Stimulated activated CD8-positive, alpha-beta memory T cell treated with anti-CD3 and anti-CD28 coated beads, Interleukin-12 subunit alpha, Interleukin-12 subunit beta, amount 100 ng/mL, for 4 hours (primary cell): ENCODE measurements around the gene PHACTR1.

Experiments used
- DNase-seq: peaks from one replicate; pipeline ENCODE4 v3.0.0-alpha.2; 2020; ENCODE audit warnings: low read depth

Gene PHACTR1

DNA sequence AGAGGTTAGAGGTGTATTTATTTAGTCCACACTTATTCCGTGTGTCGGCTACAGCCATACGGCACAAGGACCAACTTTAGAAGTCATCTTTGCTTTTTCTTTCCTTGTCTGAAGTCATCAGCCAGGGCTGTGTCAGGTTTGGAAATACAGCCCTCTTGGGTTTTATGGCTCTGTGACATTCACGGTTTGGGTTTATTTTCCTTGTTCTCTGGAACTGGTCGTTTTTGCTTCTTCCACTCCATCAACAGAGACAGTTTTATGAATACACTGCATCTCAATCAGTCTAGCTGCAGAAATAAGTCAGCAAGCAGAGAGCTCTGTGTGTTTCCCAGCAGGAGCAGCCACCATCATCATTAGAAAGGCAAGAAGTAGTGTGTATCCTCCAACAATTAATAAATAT is 479.2 kb downstream of the PHACTR1 start:
- DNase-seq = no peak

DNA sequence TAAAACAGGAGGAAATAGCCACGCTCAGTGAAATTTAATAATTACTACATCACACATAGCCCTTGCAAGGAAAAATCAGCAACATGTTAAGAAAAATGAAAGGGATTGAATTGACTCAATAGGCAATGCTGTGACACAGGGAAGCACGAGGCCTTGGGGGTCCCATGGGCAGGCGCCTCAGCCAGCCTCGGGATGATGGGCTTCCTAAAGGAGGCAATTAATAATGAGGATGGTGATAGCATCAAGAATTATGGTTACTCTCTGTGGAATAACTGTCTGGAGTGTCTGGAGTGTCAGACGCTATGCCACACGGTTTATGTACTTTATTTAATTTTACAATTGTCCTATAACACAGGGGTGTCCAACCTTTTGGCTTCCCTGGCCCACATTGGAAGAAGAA is 481.6 kb downstream of the PHACTR1 start:
- DNase-seq = no peak

DNA sequence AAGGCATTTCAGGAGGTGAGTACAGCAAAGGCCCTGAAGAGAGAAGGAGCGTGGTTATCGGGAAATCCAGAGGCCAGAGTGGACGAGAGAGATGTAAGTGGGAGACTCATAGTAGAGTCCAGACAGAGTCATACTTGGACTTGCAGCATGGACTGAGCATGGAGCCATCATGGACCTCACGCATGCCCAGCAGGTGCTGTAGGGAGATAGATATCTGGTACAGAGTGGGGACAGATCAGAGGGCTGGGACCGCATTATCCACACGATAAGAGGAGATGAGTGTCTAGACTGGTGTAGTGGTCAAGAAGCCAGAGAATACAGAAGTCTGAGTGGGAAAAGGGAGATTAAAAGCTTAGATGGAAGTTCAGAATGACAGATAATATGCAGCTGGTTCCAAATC is 484.8 kb downstream of the PHACTR1 start:
- DNase-seq = no peak

DNA sequence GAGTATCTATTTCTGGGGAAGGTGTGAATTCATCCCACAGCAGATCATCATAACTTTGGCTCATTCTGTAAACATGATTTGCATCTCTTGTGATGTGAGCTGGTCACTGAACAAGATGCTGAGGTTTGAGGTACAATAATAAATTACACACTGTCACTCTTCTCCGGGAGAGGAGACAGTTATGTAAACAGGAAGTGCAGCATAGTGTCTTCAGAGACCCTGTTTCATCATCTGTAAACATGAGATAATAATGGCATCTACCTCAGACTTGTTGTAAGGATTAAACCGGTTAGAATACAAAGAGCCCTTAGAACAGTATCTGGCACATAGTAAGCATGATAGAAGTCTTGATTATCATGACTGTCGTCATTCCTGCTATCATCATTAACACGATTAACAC is 486.6 kb downstream of the PHACTR1 start:
- DNase-seq = no peak

DNA sequence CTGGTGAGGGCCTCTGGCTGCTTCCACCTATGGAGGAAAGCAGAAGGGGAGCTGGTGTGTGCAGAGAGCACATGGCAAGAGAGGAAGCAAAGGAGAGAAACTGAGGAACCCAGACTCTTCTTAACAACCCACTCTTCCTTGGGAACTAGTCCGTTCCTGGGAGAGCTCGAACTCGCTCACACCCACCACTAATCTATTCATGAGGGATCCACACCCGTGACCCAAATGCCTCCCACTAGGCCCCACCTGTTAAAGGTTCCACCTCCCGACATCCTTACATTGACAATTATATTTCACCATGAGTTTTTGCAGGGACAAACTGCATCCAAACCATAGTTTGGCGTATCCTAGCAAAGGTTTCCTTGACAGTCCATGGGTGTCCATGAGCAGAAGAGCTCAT is 488.5 kb downstream of the PHACTR1 start:
- no peak for DNase-seq

DNA sequence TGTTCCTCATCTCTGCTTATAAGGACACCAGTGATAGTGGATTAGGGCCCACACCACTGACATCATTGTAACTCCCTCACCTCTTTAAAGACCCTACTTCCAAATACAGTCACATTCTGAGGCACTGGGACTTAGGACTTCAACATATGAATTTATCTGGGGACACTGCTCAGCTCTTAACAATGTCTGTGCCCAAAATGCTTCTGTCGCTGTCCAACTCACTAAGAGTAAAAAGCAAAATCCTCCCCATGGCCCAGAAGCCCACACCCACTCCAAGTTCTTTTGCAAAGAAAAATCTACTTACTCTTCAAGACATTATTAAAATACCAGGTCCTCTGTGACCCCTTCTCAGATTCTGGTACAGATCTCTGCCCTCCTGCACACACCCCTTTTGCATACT is 495.5 kb downstream of the PHACTR1 start:
- DNase-seq = no peak

DNA sequence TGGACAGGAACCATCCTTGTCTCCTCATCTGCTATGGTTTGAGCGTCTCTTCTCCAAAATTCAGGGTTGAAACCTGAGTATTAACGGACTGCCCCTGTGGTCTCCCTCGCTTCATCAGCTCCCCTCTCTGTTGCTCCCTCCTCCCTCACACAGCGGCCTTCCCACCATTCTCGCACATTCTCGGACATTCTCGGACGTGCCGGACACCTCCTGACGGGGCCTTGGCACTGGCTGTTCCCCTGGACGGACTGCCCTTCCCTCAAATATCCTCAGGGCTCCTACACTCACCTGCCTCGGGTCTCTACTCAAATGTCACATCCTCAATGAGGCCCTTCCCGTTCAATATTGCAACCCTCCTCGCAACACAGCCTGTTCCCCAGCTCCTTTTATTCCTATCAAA is 496.0 kb downstream of the PHACTR1 start:
- no peak for DNase-seq

DNA sequence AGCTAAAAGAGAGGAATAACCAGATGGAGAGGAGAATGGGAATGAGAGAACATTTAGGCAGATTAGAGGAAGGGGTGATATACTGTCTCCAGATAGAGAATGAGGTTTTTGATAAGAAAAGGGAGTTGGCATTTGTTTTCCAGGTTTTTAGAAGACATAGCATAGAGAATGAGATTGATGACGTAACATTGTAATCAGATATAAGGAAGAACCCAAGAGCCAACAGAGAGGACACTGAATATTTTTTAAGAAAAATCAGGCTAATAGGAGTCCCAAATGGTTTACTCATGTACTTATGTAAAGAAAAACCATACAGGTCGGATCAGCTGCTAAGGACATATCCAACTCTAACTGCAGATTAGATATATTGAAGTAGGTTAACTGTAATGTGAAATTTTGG is 498.8 kb downstream of the PHACTR1 start:
- DNase-seq = no peak

DNA sequence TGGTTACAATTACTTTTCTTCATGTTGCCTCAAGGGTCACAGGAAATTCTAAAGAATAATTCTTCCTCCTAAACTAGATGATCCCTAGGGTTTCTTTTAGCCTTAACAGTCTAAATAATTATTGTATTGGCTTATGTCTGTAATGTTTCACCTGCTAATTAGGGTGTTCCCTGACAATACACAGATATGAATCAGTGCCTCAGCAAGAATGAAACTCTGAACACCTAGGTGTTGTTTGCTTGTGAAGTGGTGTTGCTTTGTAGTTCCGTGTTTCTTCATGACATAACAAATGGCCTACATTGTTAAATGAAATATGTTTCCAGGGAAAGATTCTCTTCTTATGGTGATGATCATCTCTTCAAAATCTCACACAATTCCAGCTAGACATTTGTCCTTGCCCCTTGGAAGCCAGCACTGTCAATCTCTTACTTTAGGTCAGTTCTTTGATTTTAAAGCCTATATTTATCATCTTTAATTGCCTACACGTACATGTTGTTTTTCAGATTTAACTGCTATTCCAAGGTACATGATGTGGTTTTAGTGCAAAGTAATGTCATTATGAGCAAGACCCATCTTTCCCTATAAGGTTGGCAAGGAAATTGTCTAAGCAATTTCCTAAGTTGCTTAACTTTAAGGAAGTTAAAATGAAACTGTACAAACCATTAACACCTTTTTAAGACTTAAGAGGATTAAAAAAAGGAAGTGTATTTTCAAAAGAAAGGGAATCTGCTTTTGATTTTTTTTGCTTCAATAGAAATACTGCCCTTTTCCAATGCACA is 499.9 kb downstream of the PHACTR1 start:
- no peak for DNase-seq

DNA sequence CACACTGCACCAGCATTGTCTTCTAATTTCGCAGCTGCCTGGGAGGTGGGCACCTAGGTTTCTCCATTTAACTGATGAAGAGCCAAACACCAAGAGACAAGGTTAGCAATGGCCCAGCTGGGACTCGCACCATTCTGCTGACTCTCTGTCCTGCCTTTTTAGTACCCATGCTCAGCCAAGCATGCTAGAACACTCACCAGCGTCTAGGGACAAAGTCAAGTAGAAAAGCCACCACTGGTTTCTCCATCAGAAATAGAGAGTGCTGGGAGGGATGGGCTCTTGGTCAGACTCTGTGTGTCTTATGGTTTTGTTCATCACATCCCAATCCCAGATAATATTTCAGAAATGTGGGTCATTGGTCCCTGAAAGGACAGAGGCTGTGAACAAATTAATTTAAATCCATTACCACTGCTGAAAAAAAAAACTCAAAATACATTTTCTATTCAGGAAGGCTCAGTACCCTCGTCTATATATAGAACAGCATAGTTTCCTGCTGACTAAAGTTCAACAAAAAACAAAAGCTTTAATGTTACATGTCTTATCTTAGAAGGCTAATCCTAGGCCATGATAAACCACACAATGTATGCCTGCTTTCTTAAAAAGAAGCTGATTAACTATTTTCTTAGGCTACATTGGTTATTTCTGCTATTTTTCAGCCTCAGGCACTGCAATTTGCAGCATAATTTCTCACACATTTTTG is 500.8 kb downstream of the PHACTR1 start:
- no peak for DNase-seq

DNA sequence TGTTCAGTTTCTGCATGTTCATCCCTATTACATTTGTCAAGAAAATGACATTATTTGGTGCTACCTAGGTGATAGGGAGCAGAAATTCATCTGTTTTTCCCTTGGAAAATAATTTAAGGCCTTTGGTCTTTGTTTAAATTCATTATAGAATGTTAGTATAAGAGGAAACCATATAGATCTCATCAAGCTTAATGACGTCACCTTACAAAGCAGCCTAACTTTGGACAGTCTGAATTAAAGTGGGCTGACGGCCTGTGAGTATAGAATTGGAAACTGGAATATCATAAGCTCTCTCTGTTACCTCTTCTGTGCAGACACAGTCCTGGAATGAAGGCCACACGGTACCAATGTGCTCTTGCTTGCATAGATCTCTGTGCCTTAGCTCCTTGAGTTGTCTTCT is 503.7 kb downstream of the PHACTR1 start:
- no peak for DNase-seq

DNA sequence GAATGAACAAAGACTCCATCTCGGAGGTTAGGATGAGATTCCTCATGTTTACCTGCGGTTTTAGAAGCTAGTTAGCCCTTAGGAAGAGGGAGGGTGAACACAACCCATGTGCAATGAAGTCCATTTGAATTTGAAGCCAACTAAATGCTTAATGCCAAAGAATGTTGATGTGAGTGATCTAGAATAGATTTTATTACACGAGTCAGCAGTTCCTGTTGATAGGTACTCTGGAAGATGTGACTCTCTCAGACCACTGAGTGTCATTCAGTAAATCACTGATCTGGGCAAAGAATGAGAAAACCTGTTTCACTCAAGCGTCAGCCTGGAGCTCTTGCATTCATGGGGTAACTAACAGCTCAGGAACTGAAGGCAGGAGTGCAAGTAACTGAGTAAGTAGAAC is 505.5 kb downstream of the PHACTR1 start:
- no peak for DNase-seq

DNA sequence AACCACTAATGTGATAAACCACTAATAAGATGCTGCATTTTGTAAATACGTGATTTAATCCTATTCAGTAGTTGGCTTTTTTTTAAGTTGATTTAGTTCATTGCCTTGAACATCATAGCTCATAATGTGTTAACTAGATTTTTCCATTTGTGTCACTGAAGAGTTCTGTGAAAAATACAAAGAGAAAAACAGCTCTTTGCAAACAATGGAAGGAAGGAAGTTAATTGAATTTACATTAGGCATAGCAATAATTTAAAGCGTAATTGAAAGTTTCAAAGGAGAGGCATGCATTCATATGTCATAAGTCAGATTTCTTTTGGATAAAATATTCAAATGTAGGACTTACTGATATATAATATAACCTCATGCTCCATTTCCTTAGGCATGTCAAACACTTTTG is 509.5 kb downstream of the PHACTR1 start:
- DNase-seq = no peak

DNA sequence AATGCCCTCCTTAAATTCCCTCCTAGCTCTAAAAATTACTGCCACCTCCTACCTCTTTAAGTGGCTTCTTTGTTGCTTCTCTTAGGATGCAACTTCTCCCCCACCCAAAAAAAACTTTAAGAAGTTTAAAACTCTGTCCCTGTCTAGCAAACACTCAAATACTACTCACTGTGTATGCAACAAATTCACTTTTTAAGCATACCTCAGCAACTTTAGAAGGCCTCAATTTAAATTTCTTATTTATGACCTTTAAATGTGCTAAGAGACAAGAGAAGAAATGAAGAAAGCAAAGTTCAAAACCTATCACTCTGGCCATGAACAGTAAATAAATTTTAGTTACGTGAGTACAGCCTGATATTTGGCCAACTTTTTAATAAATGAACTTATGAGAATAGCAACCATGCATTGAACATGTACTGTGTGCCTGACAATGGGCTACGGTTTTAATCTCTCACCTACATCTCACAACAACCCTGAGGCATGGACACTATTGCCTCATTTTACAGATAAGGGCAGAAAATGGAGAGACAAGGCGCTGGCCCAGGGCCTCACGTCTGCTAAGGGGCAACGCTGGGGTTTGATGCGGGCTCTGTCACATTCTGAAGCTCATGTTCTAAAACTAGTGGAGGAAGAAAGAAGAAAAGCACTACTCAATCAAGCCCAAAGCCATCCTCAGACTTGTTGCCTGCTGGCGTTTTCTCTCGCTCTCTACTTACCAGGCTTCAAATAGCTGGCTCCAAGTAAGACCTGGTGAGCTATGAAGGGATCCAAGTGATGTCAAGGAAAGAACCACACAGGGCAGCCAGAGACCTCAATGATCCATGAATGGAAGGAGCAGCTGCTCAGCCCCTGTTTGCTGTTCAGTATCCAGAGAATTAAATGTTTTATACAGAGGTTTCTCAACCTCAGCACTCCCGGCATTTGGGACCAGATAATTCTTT is 512.0 kb downstream of the PHACTR1 start:
- DNase-seq = no peak

DNA sequence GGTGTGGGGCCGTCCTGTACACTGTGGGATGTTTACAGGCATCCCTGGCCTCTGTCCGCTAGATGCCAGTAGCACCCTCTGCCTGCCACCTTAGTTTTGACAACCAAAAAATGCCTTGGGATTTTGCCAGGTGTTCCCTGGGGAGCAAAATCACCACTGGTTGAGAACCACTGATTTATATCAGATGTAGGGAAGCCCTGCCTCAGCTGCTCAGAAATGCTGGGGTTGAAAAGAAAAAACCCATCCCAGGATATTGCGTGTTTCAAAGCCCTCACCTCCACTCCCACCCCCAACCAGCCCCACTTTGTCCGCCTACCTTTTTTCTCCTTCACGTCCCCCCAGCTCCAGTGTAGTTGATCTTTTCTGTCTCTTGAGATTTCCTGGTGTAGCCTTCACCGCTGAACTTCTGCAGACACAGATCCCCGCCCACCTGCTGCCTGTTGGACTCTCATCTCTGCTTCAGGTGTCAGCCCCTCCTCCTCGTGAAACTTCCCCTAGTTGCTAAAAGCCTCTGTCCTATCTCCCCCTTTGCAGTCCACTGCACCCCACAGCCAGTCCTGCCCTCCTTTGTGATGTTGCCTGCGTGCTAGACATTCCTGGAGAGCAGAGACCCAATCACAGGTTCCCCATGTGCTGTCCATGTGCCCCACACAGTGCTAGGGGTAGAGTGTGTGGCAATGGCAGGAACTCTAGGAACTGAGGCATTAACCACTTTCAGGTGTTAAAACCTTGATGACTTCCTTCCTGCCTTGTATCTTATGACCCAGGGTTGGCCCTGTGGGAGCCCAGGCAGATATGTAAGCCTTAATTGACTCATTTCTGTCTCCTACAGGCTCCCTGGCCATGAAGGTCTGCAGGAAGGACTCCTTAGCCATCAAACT is 512.9 kb downstream of the PHACTR1 start:
- peak; percentile 7 for DNase-seq

DNA sequence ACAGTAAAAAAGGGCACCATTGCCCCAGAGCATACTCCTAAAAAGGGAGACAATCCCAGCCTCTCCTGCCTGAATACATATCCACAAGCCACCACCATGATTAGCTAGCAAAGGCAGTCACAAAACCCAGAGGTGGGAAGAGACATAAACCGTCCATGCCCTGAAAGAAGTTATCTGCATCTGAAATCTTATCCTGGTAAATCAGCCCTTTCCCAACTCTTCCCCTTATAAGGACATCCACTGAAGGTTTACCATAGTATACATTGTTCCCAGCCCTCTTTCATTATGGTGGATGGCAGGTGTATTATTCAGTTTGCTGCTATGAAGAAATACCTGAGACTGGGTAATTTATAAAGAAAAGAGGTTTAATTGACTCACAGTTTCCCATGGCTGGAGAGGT is 516.5 kb downstream of the PHACTR1 start:
- no peak for DNase-seq

DNA sequence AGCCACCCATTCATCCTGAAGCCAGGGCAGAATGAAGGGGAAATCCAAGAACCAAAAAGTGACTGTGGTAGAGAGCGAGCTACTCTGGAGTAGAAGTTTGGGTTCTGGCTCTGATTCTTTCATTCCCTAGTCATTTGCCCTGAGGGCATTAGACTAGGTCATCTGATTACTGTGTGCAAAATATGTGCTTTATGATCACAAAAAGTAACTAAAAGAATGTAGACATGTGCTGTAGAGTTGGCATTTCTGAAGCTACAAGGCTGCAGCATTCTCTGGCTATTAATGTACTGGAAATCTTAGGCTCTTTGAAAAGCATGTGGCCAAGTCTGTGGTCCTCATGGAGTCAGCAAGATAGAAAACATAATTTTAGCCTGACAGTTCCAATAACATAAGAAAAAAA is 517.6 kb downstream of the PHACTR1 start:
- DNase-seq = no peak

DNA sequence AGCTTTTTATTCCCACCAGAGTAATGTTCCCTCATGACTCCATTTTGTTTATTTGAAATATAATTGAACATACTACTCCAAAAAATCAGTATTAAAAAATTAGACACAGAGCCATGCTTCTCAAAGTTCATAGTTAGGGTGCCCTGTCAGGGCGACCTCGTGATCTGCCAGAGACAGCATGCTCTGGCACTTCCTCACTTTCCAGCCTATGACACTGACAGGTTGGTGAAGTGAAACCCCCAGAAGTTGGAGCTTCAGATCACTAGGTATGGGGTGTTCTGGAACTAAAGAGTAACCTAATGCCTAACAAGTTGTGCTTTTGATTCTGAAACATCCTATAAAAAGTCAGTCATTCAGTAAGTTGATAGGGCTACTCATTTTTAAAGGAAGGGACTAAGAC is 518.8 kb downstream of the PHACTR1 start:
- no peak for DNase-seq

DNA sequence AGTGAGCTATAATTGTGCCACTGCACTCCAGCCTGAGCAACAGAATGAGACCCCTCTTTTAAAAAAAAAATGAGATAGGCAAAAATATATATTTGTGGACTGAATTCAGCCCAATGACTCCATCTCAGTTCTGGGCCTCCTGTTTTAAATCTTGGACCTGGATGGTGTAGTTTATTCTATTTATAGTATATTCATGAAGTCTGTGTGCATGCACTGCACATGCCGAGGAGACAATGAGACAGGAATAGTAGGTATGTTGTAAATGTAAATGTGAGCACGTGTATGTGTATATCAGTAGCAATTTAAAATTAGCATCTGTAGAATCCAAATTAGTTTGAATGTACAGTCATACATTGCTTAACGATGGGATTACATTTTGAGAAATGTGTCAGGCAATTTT is 520.8 kb downstream of the PHACTR1 start:
- DNase-seq = no peak

DNA sequence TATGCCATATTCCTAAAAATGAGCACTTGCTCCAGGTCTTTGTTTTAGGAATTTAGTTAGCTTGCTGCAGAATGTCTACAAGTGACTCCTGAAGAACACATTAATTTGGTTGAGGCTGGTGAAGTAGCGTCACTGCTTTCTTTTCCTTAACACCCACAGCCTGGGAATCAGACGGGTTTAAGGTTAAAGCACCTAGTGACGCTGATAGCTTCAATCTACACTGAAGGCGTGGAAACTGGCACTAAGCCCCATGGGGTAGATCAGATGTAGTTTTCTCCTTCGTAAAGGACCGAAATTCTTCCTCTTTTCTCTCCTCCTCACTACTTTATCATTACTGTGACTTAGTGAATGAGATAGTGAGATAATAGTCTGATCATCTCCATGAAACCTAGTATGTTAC is 521.5 kb downstream of the PHACTR1 start:
- no peak for DNase-seq

DNA sequence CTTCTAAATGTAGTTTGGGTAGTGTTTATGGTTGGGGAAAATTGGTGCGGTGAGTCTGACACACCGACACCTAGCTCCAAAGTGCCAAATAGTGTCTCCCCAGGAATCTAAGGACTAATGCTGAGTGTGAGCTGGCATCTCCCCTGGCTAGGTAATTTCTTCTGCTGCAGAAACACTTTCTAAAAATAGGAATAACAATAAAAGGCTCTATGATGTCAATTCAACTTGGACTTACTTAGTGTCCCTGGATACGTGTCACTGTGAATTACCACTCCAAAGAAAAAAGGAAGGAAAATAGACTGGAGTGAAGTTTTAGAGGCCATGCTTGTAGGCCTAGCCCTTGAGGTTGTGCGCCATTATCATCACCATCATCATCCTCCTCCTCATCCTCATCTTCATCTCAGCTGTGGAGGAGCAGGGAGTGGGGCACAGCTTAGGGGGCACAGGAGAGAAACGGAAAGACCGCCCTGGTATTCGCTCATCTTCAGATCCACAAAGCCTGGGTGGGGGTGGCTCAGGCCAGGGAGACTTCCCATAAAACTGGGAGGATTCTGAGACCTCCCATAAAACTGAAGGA is 522.2 kb downstream of the PHACTR1 start:
- no peak for DNase-seq
